NCI-H1105 treated with DMSO at 0.1 percent for 48 hours (cell line): ENCODE data around the gene REG3G.
A peak's percentile ranks its signal among the peaks of the same experiment; 100 is the strongest.
"Not testable (repeated sequence)": the region's sequence is repeated elsewhere in the genome, so short reads cannot be mapped to it uniquely, and the experiment has no call there.

ENCODE experiments used
- DNase-seq: peaks from one replicate; lab custom pipeline; 2025; lab: John Stamatoyannopoulos, UW

Gene REG3G

DNA sequence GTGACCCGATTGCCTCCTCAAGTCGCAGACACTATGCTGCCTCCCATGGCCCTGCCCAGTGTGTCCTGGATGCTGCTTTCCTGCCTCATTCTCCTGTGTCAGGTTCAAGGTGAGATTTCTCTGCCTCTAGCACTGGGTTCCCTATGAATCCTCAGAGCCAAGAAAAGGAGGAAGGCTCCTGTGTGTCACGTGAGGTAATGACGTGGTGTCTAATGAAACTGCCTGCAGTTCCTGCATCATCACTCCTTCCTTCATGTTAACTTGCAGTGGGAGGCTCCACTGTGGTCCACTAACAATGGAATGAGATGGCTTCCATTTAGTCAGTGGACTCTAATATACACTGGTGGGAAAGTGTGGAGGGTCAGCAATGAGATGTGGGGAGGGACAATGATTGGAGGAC lies 559 bp downstream of the REG3G start:
- no peak for DNase-seq

DNA sequence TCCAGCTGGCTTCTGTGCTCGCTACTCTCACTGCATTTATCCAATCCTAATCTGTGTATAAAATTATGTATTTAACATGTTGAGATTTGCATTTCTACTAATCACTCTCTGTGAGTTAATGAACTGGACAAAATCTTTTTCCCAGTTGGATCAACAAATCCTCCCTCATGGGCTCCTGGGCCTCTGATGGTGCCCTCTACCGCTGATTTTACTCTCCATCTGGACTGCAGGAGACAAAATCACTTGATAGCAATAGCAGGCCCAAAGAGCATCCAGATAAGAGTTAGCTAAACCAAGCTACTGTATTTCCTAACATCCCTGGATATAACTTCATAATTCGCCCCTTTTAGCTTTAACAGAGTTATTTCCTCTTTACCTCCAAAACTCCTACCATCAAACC lies 14.4 kb downstream of the REG3G start:
- no peak for DNase-seq

DNA sequence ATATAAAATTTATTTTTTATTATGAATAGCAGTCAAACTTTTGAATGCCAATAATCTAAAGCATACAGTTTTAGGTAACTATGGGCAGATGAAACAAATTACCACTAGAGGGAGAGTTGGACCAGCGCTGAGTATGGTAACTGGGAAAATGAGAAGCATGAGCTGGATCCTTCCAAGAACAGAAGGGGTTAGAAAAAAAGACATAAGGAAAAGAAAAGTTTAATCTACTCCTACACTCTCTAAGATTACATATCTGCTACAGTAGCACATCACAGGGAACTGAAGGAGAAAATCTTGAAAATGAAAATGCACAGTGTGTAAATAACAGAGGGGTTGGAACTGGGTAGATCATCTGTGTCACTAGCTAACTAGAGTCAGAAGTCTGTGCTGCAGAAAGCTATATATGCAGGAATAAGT lies 15.5 kb downstream of the REG3G start:
- DNase-seq: peak; percentile 31

DNA sequence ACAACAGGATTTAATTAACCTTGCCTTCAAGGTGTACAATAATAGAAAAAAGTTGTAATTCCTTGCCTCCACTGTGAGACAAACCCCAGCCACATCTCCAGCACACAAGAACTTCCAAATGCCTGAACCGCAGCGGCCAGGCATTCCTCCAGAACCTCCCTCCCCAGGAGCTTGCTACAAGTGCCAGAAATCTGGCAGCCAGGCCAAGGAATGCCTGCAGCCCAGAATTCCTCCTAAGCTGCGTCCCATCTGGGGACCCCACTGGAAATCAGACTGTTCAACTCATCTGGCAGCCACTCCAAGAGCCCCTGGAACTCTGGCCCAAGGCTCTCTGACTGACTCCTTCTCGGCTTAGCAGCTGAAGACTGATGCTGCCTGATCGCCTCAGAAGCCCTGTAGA lies 28.0 kb downstream of the REG3G start:
- not testable (repeated sequence) for DNase-seq

DNA sequence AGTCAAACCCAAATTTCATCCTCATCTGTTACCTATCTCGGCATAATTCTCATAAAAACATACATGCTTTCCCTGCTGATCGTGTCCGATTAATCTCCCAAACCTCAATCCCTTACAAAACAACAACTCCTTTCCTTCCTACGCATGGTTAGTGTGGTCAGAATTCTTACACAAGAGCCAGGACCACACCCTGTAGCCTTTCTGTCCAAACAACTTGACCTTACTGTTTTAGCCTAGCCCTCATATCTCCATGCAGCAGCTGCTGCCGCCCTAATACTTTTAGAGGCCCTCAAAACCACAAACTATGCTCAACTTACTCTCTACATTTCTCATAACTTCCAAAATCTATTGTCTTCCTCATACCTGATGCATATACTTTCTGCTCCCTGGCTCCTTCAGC lies 29.3 kb downstream of the REG3G start:
- DNase-seq: not testable (repeated sequence)

DNA sequence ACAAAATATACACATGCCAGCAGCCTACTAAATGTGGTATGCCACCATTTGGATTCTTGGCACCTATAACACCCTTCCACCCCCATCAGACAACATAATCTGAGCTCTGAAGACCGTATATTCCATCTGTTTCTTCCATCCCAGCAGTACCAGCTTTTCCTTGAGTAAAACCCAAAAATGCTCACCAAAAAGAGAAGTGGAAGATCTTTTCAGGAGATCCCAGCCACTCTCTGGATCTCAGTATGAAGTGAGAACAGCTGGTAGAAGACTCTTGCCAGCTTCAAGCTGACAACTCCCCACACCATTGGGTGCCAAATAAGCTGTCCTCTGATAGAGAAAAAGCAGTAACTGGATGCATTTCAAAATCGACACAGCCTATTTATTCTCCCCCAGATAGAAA lies 39.7 kb downstream of the REG3G start:
- no peak for DNase-seq

DNA sequence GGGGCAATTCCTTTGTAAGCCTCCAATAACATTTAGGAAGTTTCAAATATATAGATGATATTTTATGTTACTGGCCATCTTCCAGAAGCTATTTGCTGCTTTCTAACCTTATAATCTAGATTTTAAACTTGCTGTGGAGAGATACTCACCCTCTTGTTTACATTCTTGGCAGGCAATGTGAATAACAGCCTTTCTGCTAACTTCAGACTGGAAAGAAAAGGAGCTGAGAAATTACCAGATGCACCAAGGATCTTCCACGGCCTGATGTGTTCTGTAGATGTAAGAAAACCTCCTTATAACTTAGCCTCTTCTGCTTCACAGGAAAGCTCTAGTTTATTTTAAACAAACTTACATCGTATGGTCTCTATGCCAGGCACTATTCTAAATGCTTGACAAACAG lies 45.6 kb downstream of the REG3G start:
- no peak for DNase-seq
